HG02852 (cell line): ENCODE measurements around the gene SLC8A2.

ENCODE experiments used
- ATAC-seq: cut with Tn5 transposase; IDR thresholded peaks from one replicate; pipeline ENCODE4 v1.9.1; 2021; ENCODE audit warnings: mild to moderate bottlenecking, moderate library complexity; ENCODE audit not compliant: unreplicated experiment

SLC8A2 gene

DNA sequence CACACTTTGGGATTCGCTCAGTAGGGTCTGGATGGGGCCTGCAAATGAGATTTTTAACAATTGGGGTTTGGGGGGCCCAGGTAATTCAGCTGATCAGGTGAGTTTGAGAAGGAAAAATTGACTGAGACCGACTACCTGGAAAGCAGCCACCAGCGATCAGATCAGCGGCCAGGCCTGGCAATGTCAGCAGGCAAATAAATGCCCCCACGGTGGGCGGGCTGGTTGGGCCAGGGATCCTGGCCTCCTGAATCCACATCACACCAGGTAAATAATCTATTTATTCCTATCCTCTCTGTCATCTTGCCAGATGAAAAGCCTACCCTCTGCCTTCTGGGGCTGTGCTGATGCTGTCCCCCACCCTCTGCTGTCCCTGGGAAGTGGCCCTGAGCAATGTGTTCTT lies 33.8 kb upstream of the SLC8A2 start:
- no peak for ATAC-seq

GRCh38 chr19:47503826-47504150 lies 32.1 kb upstream of the SLC8A2 start:
- no peak for ATAC-seq

DNA sequence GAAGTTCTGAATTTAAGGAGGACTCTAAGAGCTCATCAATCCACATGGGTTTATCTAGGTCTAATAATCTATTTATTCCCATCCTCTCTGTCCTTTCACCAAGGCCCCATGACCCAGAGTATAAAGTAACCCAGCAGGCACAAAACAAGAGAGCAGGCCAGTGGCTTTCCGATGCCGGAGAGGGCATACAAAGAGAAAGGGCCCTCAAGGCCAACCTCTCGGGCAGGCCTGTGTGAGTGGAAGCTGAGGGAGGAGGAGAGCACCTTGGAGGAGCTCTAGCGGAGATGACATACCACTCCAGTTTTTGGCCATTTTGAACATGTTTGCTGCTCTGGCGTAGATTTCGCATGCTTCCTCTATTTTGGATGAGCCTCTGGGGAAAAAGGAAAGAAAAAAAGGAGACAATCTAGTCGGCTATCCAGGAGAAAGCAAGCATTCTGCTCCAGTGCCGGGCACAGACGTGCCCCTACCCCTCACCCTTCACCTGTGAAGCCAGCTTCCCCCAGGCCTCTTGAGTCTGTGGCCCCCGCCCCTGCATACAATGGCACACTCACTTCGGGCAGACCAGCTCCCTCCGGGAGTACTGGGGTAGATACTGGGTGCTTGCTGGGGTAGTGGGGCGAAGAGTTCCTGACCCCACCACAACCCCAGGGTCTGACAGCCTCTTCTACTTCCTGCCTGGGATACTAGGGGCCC lies 31.6 kb upstream of the SLC8A2 start:
- ATAC-seq = no peak

GRCh38 chr19:47499863-47500830 lies 28.5 kb upstream of the SLC8A2 start:
- no peak for ATAC-seq

- no peak for ATAC-seq
Observed at GRCh38 chr19:47499371-47499770, 27.7 kb upstream of the SLC8A2 start.

- ATAC-seq = no peak
Observed at GRCh38 chr19:47498561-47498960, 26.9 kb upstream of the SLC8A2 start.

DNA sequence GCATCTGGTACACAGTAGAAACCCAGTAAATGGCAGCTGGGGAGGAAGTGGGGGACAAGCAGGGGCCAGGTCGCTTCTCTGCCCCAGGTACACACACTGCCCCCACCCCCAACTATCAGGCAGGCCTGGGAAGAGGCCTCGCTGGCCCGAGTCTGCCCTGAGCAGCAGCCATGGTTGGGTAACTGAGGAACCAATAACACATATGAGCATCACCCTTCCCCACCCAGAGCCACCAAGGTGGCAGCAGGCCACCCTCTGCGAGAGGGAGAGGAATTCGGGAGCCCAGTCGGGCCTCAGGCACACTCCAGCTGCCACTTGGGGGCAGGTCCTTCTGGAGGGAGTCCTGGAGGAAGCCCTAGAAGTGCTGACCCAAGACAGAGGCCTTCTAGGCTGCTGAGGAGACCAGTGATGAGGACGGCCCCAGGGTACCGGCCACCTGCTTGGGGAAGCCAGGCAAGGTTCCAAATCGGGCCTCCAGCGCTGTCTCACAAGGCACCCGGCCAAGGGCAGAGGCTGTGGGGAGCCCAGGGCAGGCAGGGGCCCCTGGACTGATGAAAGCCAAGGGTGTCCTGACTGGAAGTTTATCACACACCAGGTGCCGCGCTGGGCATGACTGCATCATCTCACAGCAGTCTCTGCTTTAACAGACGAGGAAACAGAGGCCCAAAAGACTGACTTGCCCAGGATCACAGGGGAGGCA lies 26.3 kb upstream of the SLC8A2 start:
- no peak for ATAC-seq

DNA sequence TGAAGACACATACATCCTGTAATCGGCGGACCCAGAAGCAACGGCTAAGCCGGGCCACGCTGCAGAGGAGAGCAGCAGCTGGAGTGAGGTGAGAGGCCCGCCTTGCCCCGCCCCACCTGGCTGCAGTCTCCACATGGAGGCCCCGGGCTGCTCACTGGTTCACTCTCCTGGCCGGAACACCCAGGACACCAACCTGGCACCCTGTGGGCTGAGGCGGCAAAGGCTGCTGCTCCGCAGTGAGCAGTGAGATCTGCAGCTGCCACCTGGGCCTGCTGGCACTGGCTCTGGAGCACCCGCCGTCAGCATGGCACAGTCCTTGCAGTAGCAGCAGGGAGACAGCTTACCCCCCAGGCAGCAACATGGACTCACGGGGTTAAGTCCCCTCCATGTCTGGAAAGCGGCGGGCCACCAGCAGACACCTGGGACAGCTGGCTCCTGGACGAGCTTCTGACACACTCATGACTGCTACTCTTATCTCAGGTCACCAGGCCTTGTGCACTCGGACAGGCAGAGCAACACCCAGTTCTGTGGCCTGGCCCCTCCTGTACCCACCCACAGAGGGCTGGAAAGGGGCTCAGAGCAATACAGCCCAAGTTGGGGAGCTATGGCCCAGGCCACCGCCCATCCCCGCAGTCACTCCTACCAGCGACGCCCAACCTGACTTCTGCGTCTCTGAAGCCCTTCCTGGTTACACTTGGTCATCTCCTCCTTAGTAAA lies 25.5 kb upstream of the SLC8A2 start:
- no peak for ATAC-seq

DNA sequence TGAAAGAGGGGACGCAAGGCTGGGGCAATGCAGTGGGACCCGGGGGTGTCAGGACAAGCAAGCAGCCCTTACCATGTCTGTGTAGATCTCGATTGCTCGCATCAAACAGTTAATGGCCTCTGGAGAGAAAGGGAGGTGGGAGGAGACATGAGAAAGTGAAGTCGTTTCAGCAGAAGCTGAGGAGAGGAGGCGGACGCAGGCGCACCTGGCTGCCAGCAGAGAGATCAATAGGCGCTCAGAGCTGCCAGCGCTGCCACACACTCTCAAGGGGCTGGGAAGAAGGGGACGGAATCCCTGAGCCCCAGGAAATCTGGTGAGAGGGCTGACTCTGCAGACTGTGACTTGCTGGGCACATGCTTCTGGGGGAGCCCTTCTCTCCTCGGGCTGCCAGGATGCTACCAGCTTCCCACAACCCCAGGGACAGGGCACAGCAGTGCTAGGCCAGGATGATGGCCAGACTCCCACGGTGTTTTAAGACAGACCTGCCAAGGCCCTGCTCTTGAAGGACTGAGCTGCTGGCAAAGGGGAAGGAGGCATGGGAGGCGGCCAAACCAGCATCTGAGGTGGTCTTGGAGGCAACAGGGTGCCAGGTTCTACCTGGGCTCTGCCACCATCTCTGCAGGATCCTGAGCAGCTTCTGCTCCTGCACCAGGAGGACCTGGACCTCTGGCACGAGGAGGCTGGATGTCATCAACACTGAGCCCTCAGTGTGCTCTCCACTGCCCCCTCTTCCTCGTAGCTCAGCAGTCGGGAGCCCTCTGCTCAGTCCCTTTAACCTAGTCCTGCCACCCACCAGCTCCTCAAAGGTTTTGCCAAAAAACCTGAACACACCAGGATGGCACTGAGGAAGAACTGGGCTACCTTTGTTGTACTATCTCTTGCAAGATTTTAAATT lies 24.0 kb upstream of the SLC8A2 start:
- ATAC-seq = no peak

DNA sequence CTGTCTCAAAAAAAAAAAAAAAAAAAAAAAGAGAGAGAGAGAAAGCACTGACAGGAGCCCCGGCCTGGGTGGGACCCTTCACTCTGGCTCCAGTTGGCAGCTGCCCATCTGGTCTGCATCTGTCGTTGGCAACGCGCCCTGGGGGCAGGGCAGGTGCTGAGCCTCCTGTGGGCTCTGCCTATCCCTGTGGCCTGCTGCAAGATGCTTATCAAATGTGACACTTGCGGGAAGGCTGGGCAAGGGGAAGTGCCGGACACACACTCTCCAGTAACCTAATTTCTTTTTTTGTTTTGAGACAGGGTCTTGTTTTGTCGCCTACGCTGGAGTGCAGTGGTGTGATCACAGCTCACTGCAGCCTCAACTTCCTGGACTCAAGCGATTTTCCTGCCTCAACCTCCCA lies 23.0 kb upstream of the SLC8A2 start:
- no peak for ATAC-seq

DNA sequence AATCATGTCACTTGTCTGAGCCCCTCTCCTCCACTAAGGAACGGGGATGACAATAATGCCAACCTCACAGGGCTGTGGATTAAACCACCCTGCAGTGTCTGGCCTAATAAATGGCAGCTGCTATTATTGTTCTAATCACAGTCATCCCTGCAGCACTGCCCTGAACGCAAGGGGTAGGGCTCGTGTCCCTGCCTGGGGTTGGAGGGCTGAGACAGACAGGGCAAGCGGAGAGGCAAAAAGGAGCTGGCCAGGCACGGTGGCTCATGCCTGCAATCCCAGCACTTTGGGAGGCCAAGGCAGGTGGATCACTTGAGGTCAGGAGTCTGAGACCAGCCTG lies 22.5 kb upstream of the SLC8A2 start:
- no peak for ATAC-seq

GRCh38 chr19:47493378-47494210 lies 21.9 kb upstream of the SLC8A2 start:
- ATAC-seq = no peak

- no peak for ATAC-seq
Observed at GRCh38 chr19:47492571-47493377, 21.1 kb upstream of the SLC8A2 start.

GRCh38 chr19:47492137-47492533 lies 20.4 kb upstream of the SLC8A2 start:
- ATAC-seq = no peak

DNA sequence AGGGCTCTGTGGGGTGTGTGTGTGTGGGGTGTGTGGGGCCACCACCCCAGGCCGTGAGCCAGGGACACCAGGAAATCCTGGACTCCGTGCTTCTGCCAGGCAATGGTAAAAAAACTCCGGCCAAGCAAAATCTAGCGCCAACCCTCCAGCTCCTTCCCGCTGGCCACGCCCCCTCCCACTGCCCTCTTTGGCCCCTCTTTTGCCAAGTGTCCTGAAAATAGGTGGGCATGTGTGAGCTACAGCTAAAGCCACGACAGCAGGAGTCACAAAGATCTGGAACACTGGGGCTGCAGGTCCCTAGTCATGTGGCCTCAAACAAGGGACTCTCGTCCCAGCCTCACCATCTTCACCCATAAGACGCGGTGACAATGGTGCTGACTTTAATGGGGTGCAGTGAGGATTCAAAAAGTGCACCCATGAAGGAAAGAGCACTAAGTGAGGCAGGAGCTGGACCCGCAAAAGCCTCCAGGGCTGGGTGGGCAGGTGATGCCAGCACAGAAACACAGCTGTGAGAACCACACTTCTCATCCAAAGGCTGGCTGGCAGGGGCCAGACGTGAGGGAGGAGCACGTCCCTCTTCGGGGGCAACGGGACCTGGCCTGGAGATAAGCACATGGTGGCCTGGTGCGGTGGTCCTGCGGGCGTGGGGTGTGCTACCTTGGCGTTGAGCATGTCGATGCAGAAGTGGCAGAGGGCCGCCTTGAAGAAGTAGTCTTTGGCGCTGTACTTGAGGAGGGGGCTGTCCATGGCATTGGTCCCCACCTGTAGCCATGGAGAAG lies 19.9 kb upstream of the SLC8A2 start:
- ATAC-seq = no peak

- no peak for ATAC-seq
Observed at GRCh38 chr19:47490847-47491246, 19.2 kb upstream of the SLC8A2 start.

DNA sequence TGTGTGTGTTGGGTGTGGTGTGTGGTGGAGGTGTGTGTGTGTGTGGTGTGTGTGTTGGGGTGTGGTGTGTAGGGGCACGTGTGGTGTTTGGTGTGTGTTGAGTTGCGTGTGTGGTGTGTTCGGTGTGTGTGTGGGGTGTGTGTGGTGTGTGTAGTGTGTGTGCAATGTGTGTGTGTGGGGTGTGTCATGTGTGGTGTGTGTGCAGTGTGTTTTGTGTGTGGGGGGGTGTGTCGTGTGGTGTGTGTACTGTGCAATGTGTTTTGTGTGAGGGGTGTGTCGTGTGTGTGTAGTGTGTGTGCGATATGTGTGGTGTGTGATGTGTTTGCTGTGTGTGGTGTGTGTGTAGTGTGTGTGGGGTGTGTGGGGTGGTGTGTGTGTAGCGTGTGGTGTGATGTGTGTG lies 18.3 kb upstream of the SLC8A2 start:
- no peak for ATAC-seq
